K562 (cell line): ENCODE results near the gene DLG4.

Source experiments
- DDX20 ChIP-seq: fragments of 450-650 bp; IDR thresholded peaks from 2 replicates; pipeline ENCODE4 v1.6.1; 2016; ENCODE audit warnings: missing genetic modification characterization, low read depth, mild to moderate bottlenecking, missing compliant biosample characterization, moderate library complexity
- DNMT1 ChIP-seq: fragments of 450-650 bp; IDR thresholded peaks from 2 replicates; pipeline ENCODE4 v1.6.1; 2016; ENCODE audit warnings: antibody characterized with exemption, mild to moderate bottlenecking
- HDAC6 ChIP-seq: IDR thresholded peaks from 2 replicates; pipeline ENCODE4 v1.6.1; 2012; ENCODE audit warnings: low read depth, mild to moderate bottlenecking, control low read depth, inconsistent platforms, low read length, moderate library complexity
- KLF10 ChIP-seq: fragments of 250-450 bp; sonication (Bioruptor Pico); IDR thresholded peaks from 2 replicates; pipeline ENCODE4 v1.6.1; 2021; ENCODE audit warnings: matching md5 sums
- POLR2A ChIP-seq: fragments of 450-650 bp; conservative IDR thresholded peaks from 2 replicates; pipeline ENCODE4 v1.6.1; 2016
- SMC3 ChIP-seq: conservative IDR thresholded peaks from 2 replicates; pipeline ENCODE4 v1.6.1; 2011; ENCODE audit warnings: low read depth, low read length, improper control_type of control experiment; ENCODE audit not compliant: insufficient read depth
- STAG1 ChIP-seq: sonication (generic); formaldehyde crosslinking; IDR thresholded peaks from 2 replicates; pipeline ENCODE4 v1.5.0; 2020; ENCODE audit warnings: missing genetic modification reagents, borderline replicate concordance
- ZFP36 ChIP-seq: fragments of 150-350 bp; IDR thresholded peaks from 2 replicates; pipeline ENCODE4 v1.6.1; 2018; ENCODE audit warnings: low read length, low read depth; ENCODE audit not compliant: partially characterized antibody
- ZNF583 ChIP-seq: fragments of 250-450 bp; sonication (Bioruptor Pico); IDR thresholded peaks from 2 replicates; pipeline ENCODE4 v1.4.0; 2020
- TF ChIP-seq, protein P1 (sequence below), 3 experiments: IDR thresholded peaks in 2 of 3; conservative IDR thresholded peaks in 1 of 3; 2 replicates each; pipeline ENCODE4 v1.5.1; 2011 to 2012; ENCODE audit warnings: low read length in 3 of 3, mild to moderate bottlenecking in 3 of 3, control low read depth in 2 of 3, improper control_type of control experiment in 1 of 3, inconsistent platforms in 1 of 3, low read depth in 1 of 3, mixed read lengths in 1 of 3, moderate library complexity in 1 of 3; ENCODE audit not compliant: insufficient read depth in 2 of 3
- TF ChIP-seq, protein P2 (sequence below): sonication (generic); formaldehyde crosslinking; IDR thresholded peaks from 2 replicates; pipeline ENCODE4 v1.9.0; 2022; ENCODE audit warnings: mild to moderate bottlenecking, missing genetic modification reagents
- TF ChIP-seq, protein P3 (sequence below): sonication (generic); formaldehyde crosslinking; IDR thresholded peaks from 2 replicates; pipeline ENCODE4 v1.5.0; 2020; ENCODE audit warnings: missing genetic modification reagents
- TF ChIP-seq, protein P4 (sequence below): sonication (generic); formaldehyde crosslinking; IDR thresholded peaks from 2 replicates; pipeline ENCODE4 v1.8.0; 2023; ENCODE audit warnings: mild to moderate bottlenecking, missing genetic modification reagents
- TF ChIP-seq, protein P5 (sequence below): fragments of 450-650 bp; formaldehyde crosslinking; IDR thresholded peaks from 2 replicates; pipeline ENCODE4 v1.4.0; 2020; ENCODE audit warnings: mild to moderate bottlenecking, moderate library complexity

DNA sequence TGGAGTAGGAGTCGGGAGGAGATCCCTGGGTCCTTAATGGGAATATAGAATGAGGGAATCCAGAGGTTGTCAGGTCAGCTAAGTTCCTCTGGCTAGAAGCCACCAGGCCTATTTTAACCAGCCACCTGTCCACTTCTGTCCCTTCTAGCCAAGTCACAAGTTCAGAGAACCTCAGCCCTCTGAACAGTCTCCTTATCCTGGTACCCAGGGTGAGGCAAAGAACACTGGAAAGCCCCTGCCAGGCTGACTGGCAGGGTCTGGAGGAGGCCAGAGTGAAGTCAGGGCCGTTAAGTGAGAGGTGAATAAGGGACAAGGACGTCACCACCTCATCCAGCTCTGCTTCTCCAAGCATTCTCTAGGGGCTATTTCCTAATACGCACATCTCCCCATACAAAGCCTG is 29.2 kb upstream of the DLG4 start:
- TF ChIP-seq STAG1 (CRISPR knock-in tag) (no peak), SMC3 (no peak), KLF10 (CRISPR knock-in tag) (no peak), HDAC6 (no peak), ZFP36 (no peak), POLR2A (no peak), ZNF583 (CRISPR knock-in tag) (no peak), DDX20 (tag) (no peak), DNMT1 (no peak)
- TF ChIP-seq, protein P1, sequence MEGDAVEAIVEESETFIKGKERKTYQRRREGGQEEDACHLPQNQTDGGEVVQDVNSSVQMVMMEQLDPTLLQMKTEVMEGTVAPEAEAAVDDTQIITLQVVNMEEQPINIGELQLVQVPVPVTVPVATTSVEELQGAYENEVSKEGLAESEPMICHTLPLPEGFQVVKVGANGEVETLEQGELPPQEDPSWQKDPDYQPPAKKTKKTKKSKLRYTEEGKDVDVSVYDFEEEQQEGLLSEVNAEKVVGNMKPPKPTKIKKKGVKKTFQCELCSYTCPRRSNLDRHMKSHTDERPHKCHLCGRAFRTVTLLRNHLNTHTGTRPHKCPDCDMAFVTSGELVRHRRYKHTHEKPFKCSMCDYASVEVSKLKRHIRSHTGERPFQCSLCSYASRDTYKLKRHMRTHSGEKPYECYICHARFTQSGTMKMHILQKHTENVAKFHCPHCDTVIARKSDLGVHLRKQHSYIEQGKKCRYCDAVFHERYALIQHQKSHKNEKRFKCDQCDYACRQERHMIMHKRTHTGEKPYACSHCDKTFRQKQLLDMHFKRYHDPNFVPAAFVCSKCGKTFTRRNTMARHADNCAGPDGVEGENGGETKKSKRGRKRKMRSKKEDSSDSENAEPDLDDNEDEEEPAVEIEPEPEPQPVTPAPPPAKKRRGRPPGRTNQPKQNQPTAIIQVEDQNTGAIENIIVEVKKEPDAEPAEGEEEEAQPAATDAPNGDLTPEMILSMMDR (IDR thresholded peaks at IDR 0.05 in 2 of 3, conservative IDR thresholded peaks at IDR 0.05 in 1 of 3; ENCODE audit: insufficient read depth in 2 of 3, low read depth in 1 of 3, low read length in 3 of 3), result no peak
- TF ChIP-seq, protein P2, sequence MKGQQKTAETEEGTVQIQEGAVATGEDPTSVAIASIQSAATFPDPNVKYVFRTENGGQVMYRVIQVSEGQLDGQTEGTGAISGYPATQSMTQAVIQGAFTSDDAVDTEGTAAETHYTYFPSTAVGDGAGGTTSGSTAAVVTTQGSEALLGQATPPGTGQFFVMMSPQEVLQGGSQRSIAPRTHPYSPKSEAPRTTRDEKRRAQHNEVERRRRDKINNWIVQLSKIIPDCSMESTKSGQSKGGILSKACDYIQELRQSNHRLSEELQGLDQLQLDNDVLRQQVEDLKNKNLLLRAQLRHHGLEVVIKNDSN (CRISPR knock-in tag), result no peak
- TF ChIP-seq, protein P3, sequence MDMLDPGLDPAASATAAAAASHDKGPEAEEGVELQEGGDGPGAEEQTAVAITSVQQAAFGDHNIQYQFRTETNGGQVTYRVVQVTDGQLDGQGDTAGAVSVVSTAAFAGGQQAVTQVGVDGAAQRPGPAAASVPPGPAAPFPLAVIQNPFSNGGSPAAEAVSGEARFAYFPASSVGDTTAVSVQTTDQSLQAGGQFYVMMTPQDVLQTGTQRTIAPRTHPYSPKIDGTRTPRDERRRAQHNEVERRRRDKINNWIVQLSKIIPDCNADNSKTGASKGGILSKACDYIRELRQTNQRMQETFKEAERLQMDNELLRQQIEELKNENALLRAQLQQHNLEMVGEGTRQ (CRISPR knock-in tag), result no peak
- TF ChIP-seq, protein P4, sequence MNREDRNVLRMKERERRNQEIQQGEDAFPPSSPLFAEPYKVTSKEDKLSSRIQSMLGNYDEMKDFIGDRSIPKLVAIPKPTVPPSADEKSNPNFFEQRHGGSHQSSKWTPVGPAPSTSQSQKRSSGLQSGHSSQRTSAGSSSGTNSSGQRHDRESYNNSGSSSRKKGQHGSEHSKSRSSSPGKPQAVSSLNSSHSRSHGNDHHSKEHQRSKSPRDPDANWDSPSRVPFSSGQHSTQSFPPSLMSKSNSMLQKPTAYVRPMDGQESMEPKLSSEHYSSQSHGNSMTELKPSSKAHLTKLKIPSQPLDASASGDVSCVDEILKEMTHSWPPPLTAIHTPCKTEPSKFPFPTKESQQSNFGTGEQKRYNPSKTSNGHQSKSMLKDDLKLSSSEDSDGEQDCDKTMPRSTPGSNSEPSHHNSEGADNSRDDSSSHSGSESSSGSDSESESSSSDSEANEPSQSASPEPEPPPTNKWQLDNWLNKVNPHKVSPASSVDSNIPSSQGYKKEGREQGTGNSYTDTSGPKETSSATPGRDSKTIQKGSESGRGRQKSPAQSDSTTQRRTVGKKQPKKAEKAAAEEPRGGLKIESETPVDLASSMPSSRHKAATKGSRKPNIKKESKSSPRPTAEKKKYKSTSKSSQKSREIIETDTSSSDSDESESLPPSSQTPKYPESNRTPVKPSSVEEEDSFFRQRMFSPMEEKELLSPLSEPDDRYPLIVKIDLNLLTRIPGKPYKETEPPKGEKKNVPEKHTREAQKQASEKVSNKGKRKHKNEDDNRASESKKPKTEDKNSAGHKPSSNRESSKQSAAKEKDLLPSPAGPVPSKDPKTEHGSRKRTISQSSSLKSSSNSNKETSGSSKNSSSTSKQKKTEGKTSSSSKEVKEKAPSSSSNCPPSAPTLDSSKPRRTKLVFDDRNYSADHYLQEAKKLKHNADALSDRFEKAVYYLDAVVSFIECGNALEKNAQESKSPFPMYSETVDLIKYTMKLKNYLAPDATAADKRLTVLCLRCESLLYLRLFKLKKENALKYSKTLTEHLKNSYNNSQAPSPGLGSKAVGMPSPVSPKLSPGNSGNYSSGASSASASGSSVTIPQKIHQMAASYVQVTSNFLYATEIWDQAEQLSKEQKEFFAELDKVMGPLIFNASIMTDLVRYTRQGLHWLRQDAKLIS (CRISPR knock-in tag), result no peak
- TF ChIP-seq, protein P5, sequence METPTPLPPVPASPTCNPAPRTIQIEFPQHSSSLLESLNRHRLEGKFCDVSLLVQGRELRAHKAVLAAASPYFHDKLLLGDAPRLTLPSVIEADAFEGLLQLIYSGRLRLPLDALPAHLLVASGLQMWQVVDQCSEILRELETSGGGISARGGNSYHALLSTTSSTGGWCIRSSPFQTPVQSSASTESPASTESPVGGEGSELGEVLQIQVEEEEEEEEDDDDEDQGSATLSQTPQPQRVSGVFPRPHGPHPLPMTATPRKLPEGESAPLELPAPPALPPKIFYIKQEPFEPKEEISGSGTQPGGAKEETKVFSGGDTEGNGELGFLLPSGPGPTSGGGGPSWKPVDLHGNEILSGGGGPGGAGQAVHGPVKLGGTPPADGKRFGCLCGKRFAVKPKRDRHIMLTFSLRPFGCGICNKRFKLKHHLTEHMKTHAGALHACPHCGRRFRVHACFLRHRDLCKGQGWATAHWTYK (CRISPR knock-in tag), result no peak
